ENCODE measurements around the gene FAM131A. TPM values are rescaled to one million over a fixed set of nuclear protein-coding genes. Genes with fewer than 3 reads are reported as not detected.

The FAM131A gene
- total and polyA plus RNA-seq, 9 of the 15 experiments (the other 6 are each of a cell fraction or from before 2014, with no cell fraction given) = 0.48 to 11.1 (median 4.3) TPM

DNA sequence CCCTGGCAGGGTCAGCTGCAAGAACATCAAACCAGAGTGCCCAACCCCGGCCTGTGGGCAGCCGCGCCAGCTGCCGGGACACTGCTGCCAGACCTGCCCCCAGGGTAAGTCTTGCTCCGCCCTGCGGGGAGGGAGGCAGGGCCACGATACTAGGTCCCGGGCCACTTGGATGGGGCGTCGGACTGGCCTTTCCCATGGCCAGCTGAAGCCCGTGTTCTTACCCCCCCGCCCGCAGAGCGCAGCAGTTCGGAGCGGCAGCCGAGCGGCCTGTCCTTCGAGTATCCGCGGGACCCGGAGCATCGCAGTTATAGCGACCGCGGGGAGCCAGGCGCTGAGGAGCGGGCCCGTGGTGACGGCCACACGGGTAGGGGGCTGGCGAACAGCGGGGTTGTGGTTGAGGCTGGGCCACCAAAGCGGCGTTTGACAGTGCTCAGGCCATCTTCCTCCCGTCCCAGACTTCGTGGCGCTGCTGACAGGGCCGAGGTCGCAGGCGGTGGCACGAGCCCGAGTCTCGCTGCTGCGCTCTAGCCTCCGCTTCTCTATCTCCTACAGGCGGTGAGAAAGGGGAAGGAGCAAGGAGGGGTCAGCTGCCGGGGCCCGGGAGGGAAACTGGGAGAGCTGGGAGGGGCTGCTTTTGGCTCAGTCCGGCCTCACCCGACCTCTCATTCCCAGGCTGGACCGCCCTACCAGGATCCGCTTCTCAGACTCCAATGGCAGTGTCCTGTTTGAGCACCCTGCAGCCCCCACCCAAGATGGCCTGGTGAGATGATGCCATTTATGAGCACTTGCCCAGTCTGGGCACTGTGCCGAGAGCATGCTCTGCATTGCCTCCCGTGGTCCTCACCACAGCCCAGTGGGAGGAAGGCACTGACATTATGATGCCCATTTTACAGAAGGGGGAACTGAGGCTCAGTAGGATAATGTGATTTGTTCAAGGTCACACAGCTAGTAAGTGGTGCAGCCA is 44.1 kb downstream of the FAM131A start:
- peak overlapping the region in 1 of 2 experiments; percentile 60; a peak in 2 of 4 replicates for H3K9ac ChIP-seq (ENCODE audit: insufficient read depth in 1 of 2, low read depth in 2 of 2, low read length in 2 of 2)
- TF ChIP-seq, protein P1, sequence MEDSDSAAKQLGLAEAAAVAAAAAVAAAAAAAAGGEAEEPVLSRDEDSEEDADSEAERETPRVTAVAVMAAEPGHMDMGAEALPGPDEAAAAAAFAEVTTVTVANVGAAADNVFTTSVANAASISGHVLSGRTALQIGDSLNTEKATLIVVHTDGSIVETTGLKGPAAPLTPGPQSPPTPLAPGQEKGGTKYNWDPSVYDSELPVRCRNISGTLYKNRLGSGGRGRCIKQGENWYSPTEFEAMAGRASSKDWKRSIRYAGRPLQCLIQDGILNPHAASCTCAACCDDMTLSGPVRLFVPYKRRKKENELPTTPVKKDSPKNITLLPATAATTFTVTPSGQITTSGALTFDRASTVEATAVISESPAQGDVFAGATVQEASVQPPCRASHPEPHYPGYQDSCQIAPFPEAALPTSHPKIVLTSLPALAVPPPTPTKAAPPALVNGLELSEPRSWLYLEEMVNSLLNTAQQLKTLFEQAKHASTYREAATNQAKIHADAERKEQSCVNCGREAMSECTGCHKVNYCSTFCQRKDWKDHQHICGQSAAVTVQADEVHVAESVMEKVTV (CRISPR knock-in tag; IDR thresholded peaks at IDR 0.05) = no peak
- TF ChIP-seq, protein P2, sequence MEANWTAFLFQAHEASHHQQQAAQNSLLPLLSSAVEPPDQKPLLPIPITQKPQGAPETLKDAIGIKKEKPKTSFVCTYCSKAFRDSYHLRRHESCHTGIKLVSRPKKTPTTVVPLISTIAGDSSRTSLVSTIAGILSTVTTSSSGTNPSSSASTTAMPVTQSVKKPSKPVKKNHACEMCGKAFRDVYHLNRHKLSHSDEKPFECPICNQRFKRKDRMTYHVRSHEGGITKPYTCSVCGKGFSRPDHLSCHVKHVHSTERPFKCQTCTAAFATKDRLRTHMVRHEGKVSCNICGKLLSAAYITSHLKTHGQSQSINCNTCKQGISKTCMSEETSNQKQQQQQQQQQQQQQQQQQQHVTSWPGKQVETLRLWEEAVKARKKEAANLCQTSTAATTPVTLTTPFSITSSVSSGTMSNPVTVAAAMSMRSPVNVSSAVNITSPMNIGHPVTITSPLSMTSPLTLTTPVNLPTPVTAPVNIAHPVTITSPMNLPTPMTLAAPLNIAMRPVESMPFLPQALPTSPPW (CRISPR knock-in tag; IDR thresholded peaks at IDR 0.05) = peak; percentile 8; the same call in 1 of the 2 replicates
- TF ChIP-seq HDAC3 (IDR thresholded peaks at IDR 0.05; ENCODE audit: borderline replicate concordance, partially characterized antibody) (no peak), ESRRA (IDR thresholded peaks at IDR 0.05; ENCODE audit: borderline replicate concordance, low read depth) (peak; percentile 86), SMAD2 (IDR thresholded peaks at IDR 0.05; ENCODE audit: low read depth, low read length) (no peak), SMARCA5 (IDR thresholded peaks at IDR 0.05) (peak; percentile 44; the same call in 1 of the 2 replicates), HDAC1 (IDR thresholded peaks at IDR 0.05) (0 out of 4 replicates have a peak, but pooled peaks of 1 of the 2 experiments have one; percentile 18)
- TF ChIP-seq, protein P3, sequence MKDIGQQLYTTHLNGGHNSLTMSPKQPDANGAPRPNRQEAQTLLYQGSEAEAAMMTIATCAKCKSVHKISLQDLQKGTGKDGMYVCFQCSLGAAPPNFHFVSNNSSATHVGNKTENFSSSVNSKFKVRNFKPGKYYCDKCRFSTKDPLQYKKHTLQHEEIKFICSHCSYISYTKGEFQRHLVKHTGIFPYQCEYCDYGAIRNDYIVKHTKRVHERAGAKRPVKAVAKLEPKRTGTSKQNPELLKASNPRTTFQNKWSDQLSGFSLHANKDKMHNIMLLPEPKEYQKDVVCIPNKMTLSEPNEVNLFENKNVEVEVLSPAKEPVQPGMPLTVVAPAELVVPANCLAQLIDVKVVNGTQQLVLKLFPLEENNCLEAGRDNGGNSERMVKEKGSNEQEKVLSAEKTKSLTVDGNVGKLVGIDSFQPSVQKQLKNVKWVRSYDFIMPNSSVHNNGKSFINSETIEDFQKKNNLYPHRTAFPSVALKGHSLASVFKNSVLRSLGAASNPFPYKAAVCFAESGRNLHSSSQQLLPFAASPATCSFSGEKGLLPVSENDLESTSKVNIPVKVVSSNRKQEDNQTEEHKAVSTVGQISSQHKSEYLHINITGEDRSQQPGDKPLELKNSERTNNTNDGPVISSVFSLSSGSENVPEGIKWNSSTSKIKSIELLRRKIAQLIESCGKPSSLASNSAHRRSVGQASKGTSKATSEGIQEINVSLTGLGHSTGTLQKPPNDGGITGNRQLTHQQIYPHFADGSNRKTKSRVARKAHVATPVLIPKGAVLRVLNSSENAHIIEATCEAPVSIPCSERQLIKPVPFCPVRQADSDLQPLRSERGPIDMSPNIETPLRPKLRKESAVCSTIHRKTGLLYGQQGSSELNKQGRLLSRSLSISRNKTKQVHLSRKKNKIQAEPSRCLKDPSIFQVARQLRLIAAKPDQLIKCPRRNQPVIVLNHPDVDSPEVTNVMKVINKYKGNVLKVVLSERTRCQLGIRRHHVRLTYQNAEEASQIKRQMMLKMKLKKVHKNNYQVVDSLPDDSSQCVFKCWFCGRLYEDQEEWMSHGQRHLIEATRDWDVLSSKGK (CRISPR knock-in tag; IDR thresholded peaks at IDR 0.05) = no peak
- TF ChIP-seq, protein P4, sequence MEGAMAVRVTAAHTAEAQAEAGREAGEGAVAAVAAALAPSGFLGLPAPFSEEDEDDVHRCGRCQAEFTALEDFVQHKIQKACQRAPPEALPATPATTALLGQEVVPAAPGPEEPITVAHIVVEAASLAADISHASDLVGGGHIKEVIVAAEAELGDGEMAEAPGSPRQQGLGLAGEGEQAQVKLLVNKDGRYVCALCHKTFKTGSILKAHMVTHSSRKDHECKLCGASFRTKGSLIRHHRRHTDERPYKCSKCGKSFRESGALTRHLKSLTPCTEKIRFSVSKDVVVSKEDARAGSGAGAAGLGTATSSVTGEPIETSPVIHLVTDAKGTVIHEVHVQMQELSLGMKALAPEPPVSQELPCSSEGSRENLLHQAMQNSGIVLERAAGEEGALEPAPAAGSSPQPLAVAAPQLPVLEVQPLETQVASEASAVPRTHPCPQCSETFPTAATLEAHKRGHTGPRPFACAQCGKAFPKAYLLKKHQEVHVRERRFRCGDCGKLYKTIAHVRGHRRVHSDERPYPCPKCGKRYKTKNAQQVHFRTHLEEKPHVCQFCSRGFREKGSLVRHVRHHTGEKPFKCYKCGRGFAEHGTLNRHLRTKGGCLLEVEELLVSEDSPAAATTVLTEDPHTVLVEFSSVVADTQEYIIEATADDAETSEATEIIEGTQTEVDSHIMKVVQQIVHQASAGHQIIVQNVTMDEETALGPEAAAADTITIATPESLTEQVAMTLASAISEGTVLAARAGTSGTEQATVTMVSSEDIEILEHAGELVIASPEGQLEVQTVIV (CRISPR knock-in tag; IDR thresholded peaks at IDR 0.05; ENCODE audit: borderline replicate concordance) = no peak

More for the DNA sequence above, 44.1 kb downstream of the FAM131A start:
- Histone ChIP-seq H3K4me1 (replicated peaks in 1 of 2; ENCODE audit: control insufficient read depth in 2 of 2, insufficient read depth in 2 of 2, low read length in 2 of 2) (peaks cover 5 to 42% of the 10 kb centered on the region in 2 experiments; a peak in 4 of 5 replicates), H3K4me3 (no peak overlapping the region), H3K27me3 (ENCODE audit: control insufficient read depth in 2 of 2, insufficient read depth in 2 of 2, low read length in 2 of 2) (peaks cover 19 to 55% of the 10 kb centered on the region in 2 experiments), H3K36me3 (ENCODE audit: control insufficient read depth, insufficient read depth, low read length) (no peaks in the 10 kb centered on the region), H3K27ac (ENCODE audit: extremely low read depth, low read depth, low read length) (no peak overlapping the region), H3K4me2 (ENCODE audit: insufficient read depth, low read length) (no peak overlapping the region), H3K79me2 (ENCODE audit: control insufficient read depth, insufficient read depth, low read length) (no peaks in the 10 kb centered on the region), H3K9me1 (ENCODE audit: control insufficient read depth, insufficient read depth, low read length) (no peaks in the 10 kb centered on the region), H3K9me3 (replicated peaks; ENCODE audit: control insufficient read depth, insufficient read depth, low read depth, low read length) (no peaks in the 10 kb centered on the region), H4K20me1 (replicated peaks; ENCODE audit: control insufficient read depth, insufficient read depth, low read length) (0 out of 2 replicates have a peak, but pooled peaks cover 3% of the 10 kb centered on the region), H2AFZ (ENCODE audit: low read depth, low read length) (no peak overlapping the region)
- CTCF ChIA-PET (ENCODE audit: low intra/inter-chr PET ratio) = no interaction called here
- FAIRE-seq (no peak), ATAC-seq (0 out of 3 replicates have a peak, but pooled peaks have one; percentile 9), DNase-seq (ENCODE audit: extremely low read depth in 1 of 4, low spot score in 3 of 4) (peak in 1 of 4 experiments; percentile 25)
- WGBS (ENCODE audit: insufficient coverage, low coverage, missing lambda C conversion rate) = 11% methylated on average over 41 of the region's 55 CpGs
- intact Hi-C loops (cut with micrococcal nuclease) = loop anchor here (10.0 kb wide), 1 partner anchor 333 kb away; the partner anchor contains the start of gene MAGEF1
- no TSS peak for BruUV-seq (replicated peaks)
- in situ Hi-C loops (cut with MboI) = no loop called here
- POLR2A ChIA-PET = interaction anchor here (0.7 to 1.1 kb wide), 3 partner anchors 10 to 180 kb away, joined by 4 to 6 read pairs (median 4); no protein-coding TSS in a partner anchor
